ENCODE data around the gene PKDCC. TPM values are rescaled to one million over a fixed set of nuclear protein-coding genes. Genes with fewer than 3 reads are reported as not detected.

The PKDCC gene
- total and polyA plus RNA-seq, 2 of the 8 experiments (the other 6 are each of a cell fraction or from before 2014, with no cell fraction given) = 49.9 to 80.1 TPM

DNA sequence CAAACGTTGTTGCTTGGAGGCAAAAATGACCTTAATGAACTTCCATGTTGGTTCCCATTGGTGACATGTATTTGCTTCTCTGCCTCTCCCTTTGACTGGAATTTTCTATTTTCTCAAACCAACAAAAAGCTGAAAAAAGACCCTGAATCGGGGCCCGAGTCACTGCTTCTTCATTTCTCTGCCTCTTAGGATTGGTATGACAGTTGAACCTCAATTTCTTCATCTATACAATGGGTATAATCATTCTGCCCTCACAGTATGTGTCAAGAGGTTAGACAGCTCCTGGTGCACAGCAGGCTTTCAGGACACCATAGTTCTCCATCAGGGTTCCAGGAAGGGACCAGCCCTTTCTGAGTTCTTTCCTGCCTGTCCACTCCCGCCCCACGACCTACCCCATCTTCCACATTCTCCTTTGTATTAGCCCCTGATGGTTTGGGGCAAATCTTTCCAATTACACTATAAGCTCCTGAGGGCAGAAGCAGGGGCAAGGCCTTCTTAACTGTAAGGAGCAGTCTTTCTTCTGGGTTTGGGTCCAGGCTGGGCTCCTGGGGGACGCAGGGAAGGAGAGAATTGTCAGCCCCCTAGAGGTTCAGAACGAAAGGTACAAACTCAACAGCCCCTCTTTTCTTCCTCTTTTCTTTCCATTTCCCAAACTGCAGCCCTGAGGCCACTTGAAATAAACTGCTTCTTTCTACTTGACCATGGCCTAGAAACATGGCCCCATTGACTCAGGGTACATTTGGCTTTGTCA lies 6.3 kb upstream of the PKDCC start:
- H3K23me2 ChIP-seq (ENCODE audit: low read depth, low read length) = no peaks in the 10 kb centered on the region
- peak overlapping the region; percentile 77; the same call in 1 of the 2 replicates for H2BK12ac ChIP-seq (ENCODE audit: low read depth, low read length)
- H4K5ac ChIP-seq (ENCODE audit: insufficient read length, low read depth, low read length) = no peak overlapping the region
- H3K14ac ChIP-seq (ENCODE audit: insufficient read length) = no peak overlapping the region
- DNase-seq (ENCODE audit: low read depth in 1 of 2, low spot score in 2 of 2) = no peak
- no peaks in the 10 kb centered on the region for H3K36me3 ChIP-seq (ENCODE audit: control insufficient read depth in 2 of 4, insufficient read depth in 4 of 4, low read length in 3 of 4)
- no peaks in the 10 kb centered on the region for H3K79me2 ChIP-seq (ENCODE audit: control insufficient read depth in 1 of 2, insufficient read depth in 2 of 2, low read length in 2 of 2)
- H4K20me1 ChIP-seq (replicated peaks in 1 of 2; ENCODE audit: control insufficient read depth in 1 of 2, insufficient read depth in 2 of 2, low read length in 2 of 2) = no peaks in the 10 kb centered on the region
- no peaks in the 10 kb centered on the region for H3K79me1 ChIP-seq (ENCODE audit: low read depth, low read length)
- no peaks in the 10 kb centered on the region for H3K9me3 ChIP-seq (ENCODE audit: insufficient read depth in 2 of 2, low read depth in 1 of 2, low read length in 1 of 2)
- no peak overlapping the region for H3K27ac ChIP-seq (ENCODE audit: low read depth, low read length)
- H4K91ac ChIP-seq (replicated peaks; ENCODE audit: insufficient read length, low read length) = no peak overlapping the region
- no peak overlapping the region for H3K23ac ChIP-seq (ENCODE audit: insufficient read length)
- no peak for FAIRE-seq
- H4K8ac ChIP-seq (ENCODE audit: extremely low read depth, insufficient read depth, low read length) = no peak overlapping the region
- H3K4me2 ChIP-seq (ENCODE audit: insufficient read depth in 1 of 2, low read depth in 2 of 2, low read length in 2 of 2) = no peak overlapping the region
- H3K4me3 ChIP-seq (ENCODE audit: extremely low read depth in 1 of 4, insufficient read depth in 2 of 4, low read depth in 3 of 4, low read length in 4 of 4) = no peak overlapping the region
- H2BK15ac ChIP-seq (ENCODE audit: low read length) = no peak overlapping the region; the same call in 1 of the 2 replicates
- H2BK120ac ChIP-seq (replicated peaks; ENCODE audit: low read depth, low read length) = no peak overlapping the region
- ChIA-PET CTCF (ENCODE audit: partially characterized antibody) (interaction anchor here (0.8 to 12.6 kb wide), 41 partner anchors 8 to 200 kb away, joined by 3 to 177 read pairs (median 6); no protein-coding TSS in a partner anchor), POLR2A (ENCODE audit: partially characterized antibody) (interaction anchor here (1.1 to 2.5 kb wide), 6 partner anchors 8 to 104 kb away, joined by 3 to 7 read pairs (median 5); no protein-coding TSS in a partner anchor)
- H3K4ac ChIP-seq (replicated peaks; ENCODE audit: insufficient read length, low read depth, low read length) = no peak overlapping the region
- no peaks in the 10 kb centered on the region for H3K27me3 ChIP-seq (replicated peaks in 1 of 4; ENCODE audit: control insufficient read depth in 3 of 4, extremely low read depth in 1 of 4, insufficient read depth in 3 of 4, low read length in 3 of 4)
- H2BK20ac ChIP-seq (ENCODE audit: low read length) = peak overlapping the region; percentile 26; the same call in 1 of the 2 replicates
- WGBS, 2 experiments (ENCODE audit: extremely low coverage in 1 of 2, insufficient coverage in 1 of 2, insufficient read length in 1 of 2, insufficient replicate concordance in 2 of 2, low coverage in 1 of 2, low lambda C conversion rate in 2 of 2, missing lambda C conversion rate in 1 of 2) = 82% methylated on average over 7 of the region's 7 CpGs; no CpG with 5 or more reads in 1 of the 2 experiments
- H3K18ac ChIP-seq (ENCODE audit: extremely low read depth, low read length) = 0 out of 2 replicates have a peak overlapping the region, but pooled peaks have one; percentile 38
- H3K56ac ChIP-seq (replicated peaks; ENCODE audit: insufficient read length, low read depth, low read length) = no peak overlapping the region
- peaks cover 8 to 17% (median 14%) of the 10 kb centered on the region in 4 experiments for H3K4me1 ChIP-seq (replicated peaks in 1 of 4; ENCODE audit: control insufficient read depth in 3 of 4, insufficient read depth in 4 of 4, low read length in 3 of 4)
- H3K9ac ChIP-seq (replicated peaks in 1 of 4; ENCODE audit: extremely low read depth in 1 of 4, low read depth in 3 of 4, low read length in 3 of 4) = no peak overlapping the region
- no peak overlapping the region for H2BK5ac ChIP-seq (ENCODE audit: low read depth, low read length)
- H2AK5ac ChIP-seq (ENCODE audit: low read depth, low read length) = 0 out of 2 replicates have a peak overlapping the region, but pooled peaks have one; percentile 14
- no peak overlapping the region for H2AFZ ChIP-seq (ENCODE audit: low read length)
- TF ChIP-seq RBBP5 (IDR thresholded peaks at IDR 0.05; ENCODE audit: borderline replicate concordance, low read depth, low read length) (no peak), RAD21 (IDR thresholded peaks at IDR 0.05 in 1 of 2, conservative IDR thresholded peaks at IDR 0.05 in 1 of 2; ENCODE audit: low read depth in 2 of 2, low read length in 2 of 2) (peak; percentile 18 to 45; a peak in 3 of 4 replicates), CTBP2 (IDR thresholded peaks at IDR 0.05; ENCODE audit: borderline replicate concordance, insufficient read depth, insufficient read length, low read length) (no peak), KDM1A (IDR thresholded peaks at IDR 0.05; ENCODE audit: borderline replicate concordance, low read length) (0 out of 2 replicates have a peak, but pooled peaks have one; percentile 41), BRCA1 (IDR thresholded peaks at IDR 0.05; ENCODE audit: low read depth, low read length) (no peak)
- TF ChIP-seq, protein P1, sequence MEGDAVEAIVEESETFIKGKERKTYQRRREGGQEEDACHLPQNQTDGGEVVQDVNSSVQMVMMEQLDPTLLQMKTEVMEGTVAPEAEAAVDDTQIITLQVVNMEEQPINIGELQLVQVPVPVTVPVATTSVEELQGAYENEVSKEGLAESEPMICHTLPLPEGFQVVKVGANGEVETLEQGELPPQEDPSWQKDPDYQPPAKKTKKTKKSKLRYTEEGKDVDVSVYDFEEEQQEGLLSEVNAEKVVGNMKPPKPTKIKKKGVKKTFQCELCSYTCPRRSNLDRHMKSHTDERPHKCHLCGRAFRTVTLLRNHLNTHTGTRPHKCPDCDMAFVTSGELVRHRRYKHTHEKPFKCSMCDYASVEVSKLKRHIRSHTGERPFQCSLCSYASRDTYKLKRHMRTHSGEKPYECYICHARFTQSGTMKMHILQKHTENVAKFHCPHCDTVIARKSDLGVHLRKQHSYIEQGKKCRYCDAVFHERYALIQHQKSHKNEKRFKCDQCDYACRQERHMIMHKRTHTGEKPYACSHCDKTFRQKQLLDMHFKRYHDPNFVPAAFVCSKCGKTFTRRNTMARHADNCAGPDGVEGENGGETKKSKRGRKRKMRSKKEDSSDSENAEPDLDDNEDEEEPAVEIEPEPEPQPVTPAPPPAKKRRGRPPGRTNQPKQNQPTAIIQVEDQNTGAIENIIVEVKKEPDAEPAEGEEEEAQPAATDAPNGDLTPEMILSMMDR (IDR thresholded peaks at IDR 0.05; ENCODE audit: control extremely low read depth in 1 of 3, insufficient read depth in 1 of 3, low read depth in 1 of 3, low read length in 3 of 3) = peak; percentile 29 to 45 (median 31)
- TF ChIP-seq, protein P2, sequence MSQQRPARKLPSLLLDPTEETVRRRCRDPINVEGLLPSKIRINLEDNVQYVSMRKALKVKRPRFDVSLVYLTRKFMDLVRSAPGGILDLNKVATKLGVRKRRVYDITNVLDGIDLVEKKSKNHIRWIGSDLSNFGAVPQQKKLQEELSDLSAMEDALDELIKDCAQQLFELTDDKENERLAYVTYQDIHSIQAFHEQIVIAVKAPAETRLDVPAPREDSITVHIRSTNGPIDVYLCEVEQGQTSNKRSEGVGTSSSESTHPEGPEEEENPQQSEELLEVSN (IDR thresholded peaks at IDR 0.05) = no peak
